CD8-positive, alpha-beta memory T cell (primary cell): ENCODE data around the gene GRK3. TPM values are rescaled to one million over a fixed set of nuclear protein-coding genes. Genes with fewer than 3 reads are reported as not detected.

Experiments used
- CTCF ChIA-PET: fragments of 350-600 bp; sonication (Branson Sonifier 250); formaldehyde crosslinking; loops from one replicate; lab custom pipeline; 2021; ENCODE audit warnings: antibody characterized with exemption; lab: Charles Lee
- POLR2A ChIA-PET: fragments of 350-600 bp; sonication (Branson Sonifier 250); formaldehyde crosslinking; loops from one replicate; lab custom pipeline; 2021; ENCODE audit warnings: antibody characterized with exemption; lab: Charles Lee
- DNase-seq, 5 donors: peaks; one replicate each; pipeline versions ENCODE4 v3.0.0 to v3.0.0-alpha.2; 2020 to 2022; ENCODE audit warnings: mixed read lengths in 1 of 5
- H3K27ac ChIP-seq: one replicate; pipeline ENCODE4 v1.7.0; 2013; ENCODE audit warnings: low read depth, mild to moderate bottlenecking, low read length, moderate library complexity
- H3K27me3 ChIP-seq: 2 replicates; pipeline ENCODE4 v1.7.0; 2013; ENCODE audit warnings: low read length, mild to moderate bottlenecking; ENCODE audit not compliant: insufficient read depth, poor library complexity, severe bottlenecking
- H3K36me3 ChIP-seq: 2 replicates; pipeline ENCODE4 v1.7.0; 2013; ENCODE audit warnings: mild to moderate bottlenecking, low read length, moderate library complexity; ENCODE audit not compliant: insufficient read depth
- H3K4me1 ChIP-seq: 2 replicates; pipeline ENCODE4 v1.7.0; 2013; ENCODE audit warnings: mild to moderate bottlenecking, low read length, moderate library complexity; ENCODE audit not compliant: insufficient read depth
- H3K4me3 ChIP-seq: 2 replicates; pipeline ENCODE4 v1.7.0; 2013; ENCODE audit warnings: mild to moderate bottlenecking, low read length
- H3K9me3 ChIP-seq: 2 replicates; pipeline ENCODE4 v1.7.0; 2013; ENCODE audit warnings: mild to moderate bottlenecking, low read length
- H3K27ac Mint-ChIP-seq, 8 donors: one replicate each; pipeline ENCODE4 v1.8.0; 2020 to 2021; ENCODE audit warnings: mixed read lengths in 8 of 8, mild to moderate bottlenecking in 6 of 8, inconsistent platforms in 3 of 8, moderate library complexity in 3 of 8
- H3K27me3 Mint-ChIP-seq, 2 donors: one replicate each; pipeline ENCODE4 v1.8.0; 2020 to 2021; ENCODE audit warnings: mixed read lengths in 2 of 2, mild to moderate bottlenecking in 1 of 2, moderate library complexity in 1 of 2
- H3K36me3 Mint-ChIP-seq, 3 donors: one replicate each; pipeline ENCODE4 v1.8.0; 2020 to 2021; ENCODE audit warnings: mixed read lengths in 3 of 3, inconsistent platforms in 1 of 3, mild to moderate bottlenecking in 1 of 3
- H3K4me1 Mint-ChIP-seq, 3 donors: one replicate each; pipeline ENCODE4 v1.8.0; 2020 to 2021; ENCODE audit warnings: mixed read lengths in 3 of 3, inconsistent platforms in 1 of 3, mild to moderate bottlenecking in 1 of 3
- H3K4me3 Mint-ChIP-seq, 7 donors: one replicate each; pipeline ENCODE4 v1.8.0; 2020 to 2021; ENCODE audit warnings: mixed read lengths in 7 of 7, mild to moderate bottlenecking in 6 of 7, moderate library complexity in 4 of 7, inconsistent platforms in 2 of 7
- H3K9me3 Mint-ChIP-seq, 5 donors: one replicate each; pipeline ENCODE4 v1.8.0; 2020 to 2022; ENCODE audit warnings: mixed read lengths in 5 of 5, mild to moderate bottlenecking in 3 of 5, moderate library complexity in 2 of 5, inconsistent platforms in 1 of 5
- polyA plus RNA-seq: library from polyadenylated mRNA; unstranded; fragments of 300-500 nt; fragmentation: Illumina TruSeq; gene quantifications from one replicate; pipeline ENCODE4 v1.2.3, GENCODE V29; 2021
- total RNA-seq, 2 experiments: library from RNA; stranded (reverse); gene quantifications; one replicate each; pipeline ENCODE4 v1.2.3, GENCODE V29; 2021

The GRK3 gene
- total and polyA plus RNA-seq, 3 experiments from 2014 or later = 0.26 to 9.4 (median 8.3) TPM

- H3K27me3 ChIP-seq = no peaks in the 10 kb centered on the region
- no peak overlapping the region for H3K27ac ChIP-seq
- no peak overlapping the region for H3K4me3 Mint-ChIP-seq
- H3K4me3 ChIP-seq = no peak overlapping the region
- H3K36me3 Mint-ChIP-seq = no peaks in the 10 kb centered on the region
- no peaks in the 10 kb centered on the region for H3K36me3 ChIP-seq
- ChIA-PET POLR2A (no interaction called here), CTCF (no interaction called here)
- no peaks in the 10 kb centered on the region for H3K9me3 Mint-ChIP-seq
- no peak for DNase-seq
- H3K9me3 ChIP-seq = no peaks in the 10 kb centered on the region
- no peaks in the 10 kb centered on the region for H3K4me1 ChIP-seq
- H3K4me1 Mint-ChIP-seq = no peaks in the 10 kb centered on the region
- no peak overlapping the region for H3K27ac Mint-ChIP-seq
- H3K27me3 Mint-ChIP-seq = peaks cover 0 to 2% of the 10 kb centered on the region in 2 donors
Observed at GRCh38 chr22:25673713-25674112, 109.2 kb downstream of the GRK3 start.

- no peaks in the 10 kb centered on the region for H3K4me1 Mint-ChIP-seq
- Histone ChIP-seq H3K9me3 (no peaks in the 10 kb centered on the region), H3K4me1 (no peaks in the 10 kb centered on the region), H3K4me3 (no peak overlapping the region), H3K36me3 (no peaks in the 10 kb centered on the region), H3K27ac (no peak overlapping the region), H3K27me3 (no peaks in the 10 kb centered on the region)
- CTCF ChIA-PET = no interaction called here
- no peak for DNase-seq
- no peak overlapping the region for H3K4me3 Mint-ChIP-seq
- H3K9me3 Mint-ChIP-seq = no peaks in the 10 kb centered on the region
- POLR2A ChIA-PET = no interaction called here
- H3K27ac Mint-ChIP-seq = no peak overlapping the region
- H3K36me3 Mint-ChIP-seq = peaks cover 0 to 1% (median 0%) of the 10 kb centered on the region in 3 donors
- H3K27me3 Mint-ChIP-seq = peaks cover 0 to 2% of the 10 kb centered on the region in 2 donors
Observed at GRCh38 chr22:25677631-25678030, 113.2 kb downstream of the GRK3 start.

- peaks cover 0 to 2% of the 10 kb centered on the region in 2 donors for H3K27me3 Mint-ChIP-seq
- ChIA-PET CTCF (no interaction called here), POLR2A (no interaction called here)
- H3K4me3 Mint-ChIP-seq = no peak overlapping the region
- Histone ChIP-seq H3K27ac (no peak overlapping the region), H3K4me3 (no peak overlapping the region), H3K9me3 (no peaks in the 10 kb centered on the region), H3K27me3 (no peaks in the 10 kb centered on the region), H3K4me1 (no peaks in the 10 kb centered on the region), H3K36me3 (no peaks in the 10 kb centered on the region)
- H3K4me1 Mint-ChIP-seq = no peaks in the 10 kb centered on the region
- H3K9me3 Mint-ChIP-seq = no peaks in the 10 kb centered on the region
- peaks cover 0 to 4% (median 0%) of the 10 kb centered on the region in 3 donors for H3K36me3 Mint-ChIP-seq
- no peak for DNase-seq
- no peak overlapping the region for H3K27ac Mint-ChIP-seq
Observed at GRCh38 chr22:25680051-25680450, 115.6 kb downstream of the GRK3 start.

GRCh38 chr22:25680956-25681355 lies 116.5 kb downstream of the GRK3 start:
- Mint-ChIP-seq H3K27ac (no peak overlapping the region), H3K4me1 (no peaks in the 10 kb centered on the region), H3K4me3 (no peak overlapping the region), H3K27me3 (no peaks in the 10 kb centered on the region), H3K36me3 (peaks cover 0 to 4% (median 0%) of the 10 kb centered on the region in 3 donors), H3K9me3 (no peaks in the 10 kb centered on the region)
- Histone ChIP-seq H3K36me3 (no peaks in the 10 kb centered on the region), H3K27me3 (no peaks in the 10 kb centered on the region), H3K27ac (no peak overlapping the region), H3K9me3 (no peaks in the 10 kb centered on the region), H3K4me1 (no peaks in the 10 kb centered on the region), H3K4me3 (no peak overlapping the region)
- DNase-seq = no peak
- CTCF ChIA-PET = no interaction called here
- POLR2A ChIA-PET = no interaction called here

- no peak overlapping the region for H3K27ac ChIP-seq
- H3K9me3 Mint-ChIP-seq = no peaks in the 10 kb centered on the region
- no peaks in the 10 kb centered on the region for H3K36me3 ChIP-seq
- no peaks in the 10 kb centered on the region for H3K4me1 Mint-ChIP-seq
- no peaks in the 10 kb centered on the region for H3K4me1 ChIP-seq
- H3K27me3 ChIP-seq = no peaks in the 10 kb centered on the region
- no peak overlapping the region for H3K4me3 ChIP-seq
- peak overlapping the region in 1 of 8 donors; percentile 37 for H3K27ac Mint-ChIP-seq
- no peaks in the 10 kb centered on the region for H3K27me3 Mint-ChIP-seq
- CTCF ChIA-PET = interaction anchor here (1.5 kb wide), 1 partner anchor 11 kb away, joined by 3 read pairs; no protein-coding TSS in a partner anchor
- peaks cover 0 to 4% (median 0%) of the 10 kb centered on the region in 3 donors for H3K36me3 Mint-ChIP-seq
- H3K9me3 ChIP-seq = no peaks in the 10 kb centered on the region
- H3K4me3 Mint-ChIP-seq = no peak overlapping the region
- POLR2A ChIA-PET = no interaction called here
- DNase-seq = no peak
Observed at GRCh38 chr22:25682109-25682508, 117.6 kb downstream of the GRK3 start.

GRCh38 chr22:25688627-25689026 lies 124.2 kb downstream of the GRK3 start:
- Mint-ChIP-seq H3K9me3 (no peaks in the 10 kb centered on the region), H3K27me3 (no peaks in the 10 kb centered on the region), H3K4me3 (no peak overlapping the region), H3K27ac (no peak overlapping the region), H3K36me3 (peaks cover 0 to 6% (median 4%) of the 10 kb centered on the region in 3 donors), H3K4me1 (no peaks in the 10 kb centered on the region)
- POLR2A ChIA-PET = no interaction called here
- H3K9me3 ChIP-seq = no peaks in the 10 kb centered on the region
- no peaks in the 10 kb centered on the region for H3K36me3 ChIP-seq
- no peak for DNase-seq
- no peak overlapping the region for H3K27ac ChIP-seq
- no peaks in the 10 kb centered on the region for H3K27me3 ChIP-seq
- H3K4me1 ChIP-seq = no peaks in the 10 kb centered on the region
- no peak overlapping the region for H3K4me3 ChIP-seq
- CTCF ChIA-PET = no interaction called here

- Histone ChIP-seq H3K36me3 (no peaks in the 10 kb centered on the region), H3K9me3 (no peaks in the 10 kb centered on the region), H3K4me3 (no peak overlapping the region), H3K27me3 (no peaks in the 10 kb centered on the region), H3K27ac (no peak overlapping the region), H3K4me1 (no peaks in the 10 kb centered on the region)
- POLR2A ChIA-PET = no interaction called here
- CTCF ChIA-PET = no interaction called here
- no peak for DNase-seq
- Mint-ChIP-seq H3K4me3 (no peak overlapping the region), H3K4me1 (no peaks in the 10 kb centered on the region), H3K36me3 (peaks cover 0 to 5% (median 4%) of the 10 kb centered on the region in 3 donors), H3K27ac (no peak overlapping the region), H3K27me3 (no peaks in the 10 kb centered on the region), H3K9me3 (no peaks in the 10 kb centered on the region)
Observed at GRCh38 chr22:25689631-25690030, 125.2 kb downstream of the GRK3 start.

GRCh38 chr22:25690798-25691197 lies 126.3 kb downstream of the GRK3 start:
- no peaks in the 10 kb centered on the region for H3K4me1 ChIP-seq
- no peak overlapping the region for H3K27ac ChIP-seq
- no peak overlapping the region for H3K4me3 Mint-ChIP-seq
- peaks cover 0 to 6% (median 4%) of the 10 kb centered on the region in 3 donors for H3K36me3 Mint-ChIP-seq
- H3K4me3 ChIP-seq = no peak overlapping the region
- no peaks in the 10 kb centered on the region for H3K9me3 Mint-ChIP-seq
- H3K27me3 Mint-ChIP-seq = no peaks in the 10 kb centered on the region
- no peak for DNase-seq
- H3K27me3 ChIP-seq = no peaks in the 10 kb centered on the region
- no peaks in the 10 kb centered on the region for H3K36me3 ChIP-seq
- H3K27ac Mint-ChIP-seq = no peak overlapping the region
- POLR2A ChIA-PET = no interaction called here
- H3K9me3 ChIP-seq = no peaks in the 10 kb centered on the region
- CTCF ChIA-PET = no interaction called here
- no peaks in the 10 kb centered on the region for H3K4me1 Mint-ChIP-seq
